ENCODE data around the gene FAM170B. TPM values are rescaled to one million over a fixed set of nuclear protein-coding genes. Genes with fewer than 3 reads are reported as not detected.

Gene FAM170B
- total and polyA plus RNA-seq, 9 of the 15 experiments (the other 6 are each of a cell fraction or from before 2014, with no cell fraction given): 0.11 to 0.21 TPM; not detected in 7

DNA sequence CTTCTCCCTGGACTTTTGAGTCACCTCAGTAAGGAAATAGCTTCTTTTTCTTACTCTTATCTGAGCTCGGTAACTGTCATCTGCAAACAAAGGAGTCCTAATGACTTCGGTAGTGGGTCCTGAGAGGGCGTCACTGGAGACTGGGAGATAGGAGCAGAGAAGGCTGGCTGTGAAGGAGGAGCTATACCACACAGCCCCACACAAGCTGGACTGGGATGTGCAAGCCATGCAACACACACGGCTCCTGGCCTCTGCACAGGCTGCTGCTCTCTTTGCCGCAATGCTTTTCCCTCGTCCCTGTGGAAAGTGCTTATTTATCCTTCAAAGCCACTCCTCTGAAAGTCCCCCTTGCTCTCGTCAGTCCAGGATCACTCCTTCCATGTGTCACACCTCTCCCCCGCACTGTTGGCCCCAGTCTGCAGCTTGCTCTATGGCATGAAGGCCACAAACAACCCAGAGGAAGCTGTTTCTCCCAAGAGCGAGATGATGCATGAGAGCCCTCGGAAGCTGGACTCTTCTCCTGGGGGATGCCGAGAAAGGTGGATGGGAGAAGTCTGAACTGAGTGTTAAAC is 39.5 kb upstream of the FAM170B start (continued):
- TF ChIP-seq JUND (IDR thresholded peaks at IDR 0.05; ENCODE audit: borderline replicate concordance, low read depth, low read length) (peak; percentile 59; the same call in 1 of the 2 replicates), JUND (tag; IDR thresholded peaks at IDR 0.05; ENCODE audit: borderline replicate concordance, low read depth, low read length) (peak; percentile 37; the same call in 1 of the 3 replicates), ARHGAP35 (IDR thresholded peaks at IDR 0.05; ENCODE audit: partially characterized antibody) (no peak), SRSF1 (IDR thresholded peaks at IDR 0.05; ENCODE audit: low read depth, low read length) (no peak), NCOA4 (IDR thresholded peaks at IDR 0.05; ENCODE audit: partially characterized antibody) (no peak), ZNF444 (CRISPR knock-in tag; IDR thresholded peaks at IDR 0.05) (no peak), STAT5B (CRISPR knock-in tag; IDR thresholded peaks at IDR 0.05) (no peak), SOX6 (IDR thresholded peaks at IDR 0.05) (peak; percentile 95), ZNF143 (CRISPR knock-in tag; IDR thresholded peaks at IDR 0.05) (no peak), L3MBTL2 (IDR thresholded peaks at IDR 0.05) (peak; percentile 86), SMAD3 (CRISPR knock-in tag; conservative IDR thresholded peaks at IDR 0.05) (no peak), TAF9B (IDR thresholded peaks at IDR 0.05; ENCODE audit: partially characterized antibody) (no peak), LARP7 (IDR thresholded peaks at IDR 0.05) (peak; percentile 46; the same call in 1 of the 2 replicates), SMARCE1 (IDR thresholded peaks at IDR 0.05) (peak; percentile 86), CREB1 (IDR thresholded peaks at IDR 0.05) (0 out of 2 replicates have a peak, but pooled peaks have one; percentile 28), CREB1 (CRISPR knock-in tag; IDR thresholded peaks at IDR 0.05) (peak; percentile 27; the same call in 1 of the 2 replicates)
- TF ChIP-seq, protein P1, sequence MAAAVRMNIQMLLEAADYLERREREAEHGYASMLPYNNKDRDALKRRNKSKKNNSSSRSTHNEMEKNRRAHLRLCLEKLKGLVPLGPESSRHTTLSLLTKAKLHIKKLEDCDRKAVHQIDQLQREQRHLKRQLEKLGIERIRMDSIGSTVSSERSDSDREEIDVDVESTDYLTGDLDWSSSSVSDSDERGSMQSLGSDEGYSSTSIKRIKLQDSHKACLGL (CRISPR knock-in tag; IDR thresholded peaks at IDR 0.05; ENCODE audit: borderline replicate concordance, poor library complexity, severe bottlenecking): no peak
- TF ChIP-seq, protein P2, sequence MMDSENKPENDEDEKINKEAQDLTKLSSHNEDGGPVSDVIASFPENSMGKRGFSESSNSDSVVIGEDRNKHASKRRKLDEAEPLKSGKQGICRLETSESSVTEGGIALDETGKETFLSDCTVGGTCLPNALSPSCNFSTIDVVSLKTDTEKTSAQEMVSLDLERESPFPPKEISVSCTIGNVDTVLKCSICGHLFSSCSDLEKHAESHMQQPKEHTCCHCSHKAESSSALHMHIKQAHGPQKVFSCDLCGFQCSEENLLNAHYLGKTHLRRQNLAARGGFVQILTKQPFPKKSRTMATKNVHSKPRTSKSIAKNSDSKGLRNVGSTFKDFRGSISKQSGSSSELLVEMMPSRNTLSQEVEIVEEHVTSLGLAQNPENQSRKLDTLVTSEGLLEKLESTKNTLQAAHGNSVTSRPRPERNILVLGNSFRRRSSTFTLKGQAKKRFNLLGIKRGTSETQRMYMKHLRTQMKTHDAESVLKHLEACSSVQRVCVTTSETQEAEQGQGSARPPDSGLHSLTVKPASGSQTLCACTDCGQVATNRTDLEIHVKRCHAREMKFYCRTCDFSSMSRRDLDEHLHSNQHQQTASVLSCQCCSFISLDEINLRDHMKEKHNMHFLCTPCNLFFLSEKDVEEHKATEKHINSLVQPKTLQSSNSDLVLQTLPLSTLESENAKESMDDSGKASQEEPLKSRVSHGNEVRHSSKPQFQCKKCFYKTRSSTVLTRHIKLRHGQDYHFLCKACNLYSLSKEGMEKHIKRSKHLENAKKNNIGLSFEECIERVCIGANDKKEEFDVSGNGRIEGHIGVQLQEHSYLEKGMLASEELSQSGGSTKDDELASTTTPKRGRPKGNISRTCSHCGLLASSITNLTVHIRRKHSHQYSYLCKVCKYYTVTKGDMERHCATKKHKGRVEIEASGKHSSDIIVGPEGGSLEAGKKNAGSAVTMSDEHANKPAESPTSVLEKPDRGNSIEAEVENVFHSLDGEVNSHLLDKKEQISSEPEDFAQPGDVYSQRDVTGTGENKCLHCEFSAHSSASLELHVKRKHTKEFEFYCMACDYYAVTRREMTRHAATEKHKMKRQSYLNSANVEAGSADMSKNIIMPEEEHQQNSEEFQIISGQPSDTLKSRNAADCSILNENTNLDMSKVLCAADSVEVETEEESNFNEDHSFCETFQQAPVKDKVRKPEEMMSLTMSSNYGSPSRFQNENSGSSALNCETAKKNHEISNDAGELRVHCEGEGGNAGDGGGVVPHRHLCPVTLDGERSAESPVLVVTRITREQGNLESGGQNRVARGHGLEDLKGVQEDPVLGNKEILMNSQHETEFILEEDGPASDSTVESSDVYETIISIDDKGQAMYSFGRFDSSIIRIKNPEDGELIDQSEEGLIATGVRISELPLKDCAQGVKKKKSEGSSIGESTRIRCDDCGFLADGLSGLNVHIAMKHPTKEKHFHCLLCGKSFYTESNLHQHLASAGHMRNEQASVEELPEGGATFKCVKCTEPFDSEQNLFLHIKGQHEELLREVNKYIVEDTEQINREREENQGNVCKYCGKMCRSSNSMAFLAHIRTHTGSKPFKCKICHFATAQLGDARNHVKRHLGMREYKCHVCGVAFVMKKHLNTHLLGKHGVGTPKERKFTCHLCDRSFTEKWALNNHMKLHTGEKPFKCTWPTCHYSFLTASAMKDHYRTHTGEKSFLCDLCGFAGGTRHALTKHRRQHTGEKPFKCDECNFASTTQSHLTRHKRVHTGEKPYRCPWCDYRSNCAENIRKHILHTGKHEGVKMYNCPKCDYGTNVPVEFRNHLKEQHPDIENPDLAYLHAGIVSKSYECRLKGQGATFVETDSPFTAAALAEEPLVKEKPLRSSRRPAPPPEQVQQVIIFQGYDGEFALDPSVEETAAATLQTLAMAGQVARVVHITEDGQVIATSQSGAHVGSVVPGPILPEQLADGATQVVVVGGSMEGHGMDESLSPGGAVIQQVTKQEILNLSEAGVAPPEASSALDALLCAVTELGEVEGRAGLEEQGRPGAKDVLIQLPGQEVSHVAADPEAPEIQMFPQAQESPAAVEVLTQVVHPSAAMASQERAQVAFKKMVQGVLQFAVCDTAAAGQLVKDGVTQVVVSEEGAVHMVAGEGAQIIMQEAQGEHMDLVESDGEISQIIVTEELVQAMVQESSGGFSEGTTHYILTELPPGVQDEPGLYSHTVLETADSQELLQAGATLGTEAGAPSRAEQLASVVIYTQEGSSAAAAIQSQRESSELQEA (IDR thresholded peaks at IDR 0.05; ENCODE audit: low read depth): no peak
- TF ChIP-seq, protein P3, sequence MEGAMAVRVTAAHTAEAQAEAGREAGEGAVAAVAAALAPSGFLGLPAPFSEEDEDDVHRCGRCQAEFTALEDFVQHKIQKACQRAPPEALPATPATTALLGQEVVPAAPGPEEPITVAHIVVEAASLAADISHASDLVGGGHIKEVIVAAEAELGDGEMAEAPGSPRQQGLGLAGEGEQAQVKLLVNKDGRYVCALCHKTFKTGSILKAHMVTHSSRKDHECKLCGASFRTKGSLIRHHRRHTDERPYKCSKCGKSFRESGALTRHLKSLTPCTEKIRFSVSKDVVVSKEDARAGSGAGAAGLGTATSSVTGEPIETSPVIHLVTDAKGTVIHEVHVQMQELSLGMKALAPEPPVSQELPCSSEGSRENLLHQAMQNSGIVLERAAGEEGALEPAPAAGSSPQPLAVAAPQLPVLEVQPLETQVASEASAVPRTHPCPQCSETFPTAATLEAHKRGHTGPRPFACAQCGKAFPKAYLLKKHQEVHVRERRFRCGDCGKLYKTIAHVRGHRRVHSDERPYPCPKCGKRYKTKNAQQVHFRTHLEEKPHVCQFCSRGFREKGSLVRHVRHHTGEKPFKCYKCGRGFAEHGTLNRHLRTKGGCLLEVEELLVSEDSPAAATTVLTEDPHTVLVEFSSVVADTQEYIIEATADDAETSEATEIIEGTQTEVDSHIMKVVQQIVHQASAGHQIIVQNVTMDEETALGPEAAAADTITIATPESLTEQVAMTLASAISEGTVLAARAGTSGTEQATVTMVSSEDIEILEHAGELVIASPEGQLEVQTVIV (CRISPR knock-in tag; IDR thresholded peaks at IDR 0.05; ENCODE audit: borderline replicate concordance): 0 out of 2 replicates have a peak, but pooled peaks have one; percentile 33

Measured in K562 (cell line).